A172 (cell line): ENCODE results near the gene ANAPC13. TPM values are rescaled to one million over a fixed set of nuclear protein-coding genes. Genes with fewer than 3 reads are reported as not detected.

Source experiments
- DNase-seq: peaks from one replicate; pipeline ENCODE4 v3.0.0-alpha.2; 2015; ENCODE audit warnings: low spot score
- total RNA-seq: library from RNA; depleted of rRNA; stranded (reverse); fragments of >200 nt; shearing (Covaris generic); gene quantifications from 2 replicates; pipeline ENCODE4 v1.2.3, GENCODE V29; 2014; rRNA removed

Gene ANAPC13, protein sequence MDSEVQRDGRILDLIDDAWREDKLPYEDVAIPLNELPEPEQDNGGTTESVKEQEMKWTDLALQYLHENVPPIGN
- 123 and 171 TPM in 2 replicates for total RNA-seq

GRCh38 chr3:134485718-134486576 lies at the start of gene ANAPC13, which contains the start of gene CEP63:
Gene ANAPC13 (minus strand): TSS chr3:134485985. CDS start chr3:134482904, 3,081 bp downstream.
Gene CEP63 (plus strand): TSS chr3:134486057. CDS start chr3:134495321, 9,264 bp downstream.
- DNase-seq = peak; percentile 97

DNA sequence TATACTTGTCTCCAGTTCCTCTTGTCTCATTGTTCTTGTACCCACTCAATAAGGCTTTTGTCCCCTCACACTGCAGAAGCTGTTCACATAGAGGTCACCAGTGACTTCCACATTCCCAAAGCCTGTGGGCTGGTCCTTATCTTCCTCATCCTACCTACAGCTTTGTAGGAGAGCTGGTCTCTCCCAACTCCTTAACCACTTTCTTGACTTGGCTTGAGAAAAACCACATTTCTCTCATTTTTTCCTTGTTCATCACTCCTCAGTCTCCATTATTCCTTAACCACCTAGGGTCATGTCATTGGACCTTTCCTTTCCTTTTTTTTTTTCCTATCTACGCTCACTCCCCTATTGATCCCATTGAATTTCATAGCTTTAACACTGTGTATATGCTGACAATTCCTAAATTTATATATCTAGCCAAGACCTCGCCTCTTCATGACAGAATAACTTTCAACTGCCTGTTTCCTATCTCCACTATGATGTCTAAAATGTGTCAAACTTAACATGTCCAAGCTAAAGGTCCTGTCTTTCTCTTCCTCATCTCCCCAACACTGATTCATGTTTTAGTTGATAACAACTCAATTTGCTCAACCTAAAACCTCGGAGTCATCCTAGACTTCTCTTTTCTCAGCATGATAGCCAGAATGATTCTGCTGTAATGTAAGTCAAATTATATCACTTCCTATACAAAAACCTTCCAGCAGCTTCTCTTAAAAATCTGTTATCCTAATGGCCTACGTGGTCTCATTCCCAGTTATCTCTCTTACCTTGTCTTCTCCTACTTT lies 49.6 kb upstream of the ANAPC13 start:
- no peak for DNase-seq

- DNase-seq = no peak
These were observed 47.7 kb upstream of the ANAPC13 start for GRCh38 chr3:134533493-134533892.

DNA sequence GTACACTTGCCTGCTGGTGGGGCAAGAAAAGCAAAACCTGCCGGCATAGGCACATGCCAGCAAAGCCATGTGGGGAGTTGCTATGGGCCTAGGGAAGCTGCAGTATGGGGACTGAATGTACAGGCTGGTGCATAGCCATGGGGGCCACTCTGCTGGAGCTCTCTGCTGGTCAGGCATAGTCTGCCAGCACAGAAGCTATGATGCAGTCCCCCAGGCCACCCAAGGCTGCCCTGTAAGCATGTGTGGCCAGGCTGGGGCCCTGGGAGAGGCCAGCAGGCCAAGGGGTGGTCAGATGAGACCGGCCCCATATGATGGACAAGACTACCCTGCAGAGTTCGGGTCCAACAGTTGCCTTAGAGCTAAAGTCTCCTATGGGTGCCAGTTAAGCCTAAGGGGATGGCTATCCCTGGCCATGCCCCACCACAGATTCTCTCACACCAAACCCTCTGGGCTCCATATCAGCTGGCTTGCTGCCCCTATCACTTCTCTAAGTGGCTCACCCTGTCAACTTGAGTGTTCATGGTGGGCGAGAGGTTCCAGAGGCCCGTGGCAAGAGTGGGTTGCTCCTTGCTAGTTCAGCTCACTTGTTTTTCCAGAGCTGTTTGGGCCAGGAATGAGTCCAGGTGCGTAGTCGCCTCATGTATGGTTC lies 41.9 kb upstream of the ANAPC13 start:
- DNase-seq = no peak

- no peak for DNase-seq
These were observed 41.3 kb upstream of the ANAPC13 start for GRCh38 chr3:134527037-134527436.

DNA sequence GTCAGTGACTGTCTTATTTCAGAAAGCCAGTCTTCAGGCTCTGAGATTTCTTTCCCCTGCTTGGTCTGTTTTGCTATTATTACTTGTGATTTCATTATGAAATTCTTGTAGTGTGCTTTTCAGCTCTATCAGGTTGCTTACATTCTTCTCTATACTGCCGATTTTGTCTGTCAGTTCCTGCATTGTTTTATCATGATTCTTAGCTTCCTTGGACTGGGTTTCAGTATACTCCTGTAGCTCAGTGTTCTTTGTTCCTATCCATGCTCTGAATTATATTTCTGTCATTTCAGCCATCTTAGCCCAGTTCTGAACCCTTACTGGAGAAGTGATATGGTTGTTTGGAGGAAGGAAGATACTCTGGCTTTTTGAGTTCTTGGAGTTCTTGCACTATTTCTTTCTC lies 40.5 kb upstream of the ANAPC13 start:
- DNase-seq = no peak

DNA sequence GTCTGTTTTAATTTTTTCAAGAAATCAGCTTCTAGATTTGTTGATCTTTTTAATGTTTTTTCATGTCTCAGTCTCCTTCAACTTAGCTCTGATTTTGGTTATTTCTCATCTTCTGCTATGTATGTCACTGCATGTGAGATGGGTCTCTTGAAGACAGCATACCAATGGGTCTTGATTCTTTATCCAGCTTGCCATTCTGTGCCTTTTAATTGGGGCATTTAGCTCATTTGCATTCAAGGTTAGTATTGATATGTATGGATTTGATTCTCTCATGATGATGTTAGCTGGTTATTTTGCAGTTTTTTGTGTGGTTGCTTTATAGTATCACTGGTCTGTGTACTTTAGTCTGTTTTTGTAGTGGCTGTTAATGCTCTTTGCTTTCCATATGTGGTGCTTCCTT lies 39.5 kb upstream of the ANAPC13 start:
- DNase-seq = no peak

DNA sequence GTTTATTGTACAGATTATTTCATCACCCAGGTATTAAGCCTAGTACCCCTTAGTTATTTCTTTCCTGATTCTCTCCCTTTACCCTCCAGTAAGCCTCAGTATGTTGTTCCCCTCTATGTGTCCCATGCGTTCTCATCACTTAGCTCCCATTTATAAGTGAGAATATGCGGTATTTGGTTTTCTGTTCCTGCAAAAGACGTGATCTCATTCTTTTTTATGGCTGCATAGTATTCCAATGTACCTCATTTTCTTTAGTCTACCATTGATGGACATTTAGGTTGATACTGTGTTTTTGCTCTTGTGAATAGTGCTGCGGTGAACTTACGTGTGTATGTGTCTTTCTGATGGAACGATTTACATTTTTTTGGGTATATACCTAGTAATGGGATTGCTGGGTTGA lies 36.8 kb upstream of the ANAPC13 start:
- no peak for DNase-seq

DNA sequence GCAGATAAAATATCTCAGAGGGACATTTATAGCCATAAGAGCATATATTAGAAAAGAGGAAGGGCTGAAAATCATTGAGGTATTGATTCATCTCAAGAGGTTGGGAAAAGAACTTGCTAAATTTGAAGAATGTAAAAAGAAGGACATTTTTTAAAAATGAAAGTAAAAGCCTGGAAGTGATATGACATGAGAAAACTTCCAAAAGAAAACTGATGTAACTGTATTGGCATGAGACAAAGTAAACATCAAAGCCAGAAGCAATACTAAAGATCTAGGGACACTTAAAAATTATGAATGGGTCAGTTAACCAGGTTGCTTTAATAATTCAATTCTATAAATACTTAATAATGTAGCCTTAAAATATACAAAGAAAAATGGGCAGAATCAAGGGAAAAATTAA lies 32.0 kb upstream of the ANAPC13 start:
- no peak for DNase-seq

DNA sequence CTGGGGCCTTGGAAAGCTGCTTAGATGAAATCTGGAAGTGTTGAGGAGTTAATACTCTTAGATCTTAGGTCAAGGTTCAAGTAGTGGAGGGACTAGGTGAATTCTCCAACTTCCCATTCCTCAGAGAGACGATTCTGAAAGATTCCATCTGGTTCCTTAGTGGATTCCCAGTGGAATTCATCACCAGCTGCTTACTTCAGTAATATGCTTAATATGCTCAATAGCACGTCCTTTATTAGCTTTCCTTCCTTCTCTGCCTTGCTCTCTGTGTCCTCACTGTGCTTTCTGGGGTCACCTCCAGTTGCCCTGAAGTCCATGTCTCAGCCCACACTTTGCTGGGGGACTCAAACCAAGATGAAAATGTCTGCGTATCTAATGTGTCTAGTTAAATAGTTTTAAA lies 31.1 kb upstream of the ANAPC13 start:
- no peak for DNase-seq

GRCh38 chr3:134511500-134511899 lies 25.7 kb upstream of the ANAPC13 start:
- DNase-seq = no peak

DNA sequence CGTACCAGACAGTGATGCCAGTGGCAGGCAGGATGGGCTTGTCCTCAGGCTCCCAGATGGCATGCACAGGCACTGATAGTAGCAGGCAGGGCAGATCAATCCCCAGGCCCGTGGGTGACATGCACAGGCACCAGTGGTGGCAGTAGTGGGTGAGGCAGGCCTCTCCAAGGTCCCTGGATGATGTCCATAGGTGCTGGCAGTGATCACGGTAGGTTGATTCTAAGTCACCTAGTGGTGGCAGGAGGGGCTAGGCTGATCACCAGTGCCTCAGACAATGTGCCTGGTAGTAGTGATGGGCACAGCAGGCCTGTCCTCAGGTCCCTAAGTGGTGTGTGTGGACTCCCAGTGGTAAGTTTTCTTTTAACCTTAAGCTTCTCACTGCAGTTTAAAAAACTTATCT lies 19.7 kb upstream of the ANAPC13 start:
- no peak for DNase-seq

- DNase-seq = no peak
These were observed 18.3 kb upstream of the ANAPC13 start for GRCh38 chr3:134504132-134504531.

DNA sequence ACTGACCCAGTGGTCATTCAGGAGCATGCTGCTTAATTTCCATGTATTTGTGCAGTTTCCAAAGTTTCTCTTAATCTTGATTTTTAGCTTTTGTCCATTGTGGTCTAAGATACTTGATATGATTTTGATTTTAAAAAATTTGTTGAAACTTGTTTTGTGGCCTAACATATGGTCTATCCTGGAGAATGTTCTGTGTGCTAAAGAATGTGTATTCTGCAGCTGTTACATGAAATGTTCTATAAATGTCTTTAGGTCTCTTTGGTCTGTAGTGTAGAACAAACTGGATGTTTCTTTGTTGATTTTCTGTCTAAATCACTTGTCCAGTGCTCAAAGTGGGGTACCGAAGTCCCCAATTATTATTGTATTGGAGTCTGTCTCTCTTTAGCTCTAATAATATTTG lies 17.5 kb upstream of the ANAPC13 start:
- no peak for DNase-seq

DNA sequence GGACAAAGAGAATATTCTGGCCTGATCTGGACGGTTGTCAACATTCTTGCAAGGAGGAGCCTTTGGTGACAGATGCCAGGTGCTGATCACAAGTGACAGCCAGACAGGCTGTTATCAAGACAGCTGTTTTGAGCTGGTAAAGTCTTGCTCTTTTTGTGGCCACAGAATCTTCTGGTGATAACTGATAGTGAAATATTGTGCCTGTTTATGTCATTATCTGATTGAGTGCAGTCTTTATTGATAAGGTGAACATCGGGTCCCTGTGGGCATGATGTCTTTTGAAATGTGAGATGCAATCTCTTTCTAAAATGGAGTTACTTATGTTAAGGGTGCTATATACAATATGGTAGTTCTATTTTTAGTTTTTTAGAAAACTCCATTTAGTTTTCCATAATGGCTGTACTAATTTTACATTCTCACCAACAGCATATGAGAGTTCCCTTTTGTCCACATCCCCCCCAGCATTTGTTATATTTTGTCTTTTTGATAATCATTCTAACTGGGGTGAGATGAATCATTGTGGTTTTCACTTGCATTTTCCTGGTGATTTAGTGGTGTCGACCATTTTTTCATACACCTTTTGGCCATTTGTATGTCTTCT lies 10.8 kb upstream of the ANAPC13 start:
- DNase-seq = peak; percentile 46

DNA sequence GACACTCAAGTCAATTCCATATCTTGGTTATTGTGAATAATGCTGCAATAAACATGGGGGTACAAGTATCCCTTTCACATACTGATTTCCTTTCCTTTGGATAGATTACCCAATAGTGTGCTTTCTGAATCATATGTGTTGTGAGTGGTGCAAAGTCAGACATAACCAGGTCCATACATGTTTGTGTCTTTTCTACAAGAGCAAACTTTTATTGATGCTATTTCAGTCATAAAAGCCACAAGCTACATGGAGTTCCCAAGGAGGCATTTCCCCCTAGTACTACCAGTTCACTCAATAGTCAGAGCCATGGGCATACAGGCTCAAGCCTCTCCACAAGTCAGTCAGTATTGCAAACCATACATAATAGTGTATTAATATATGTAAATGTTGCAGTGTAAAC lies 10.2 kb upstream of the ANAPC13 start:
- DNase-seq = no peak

DNA sequence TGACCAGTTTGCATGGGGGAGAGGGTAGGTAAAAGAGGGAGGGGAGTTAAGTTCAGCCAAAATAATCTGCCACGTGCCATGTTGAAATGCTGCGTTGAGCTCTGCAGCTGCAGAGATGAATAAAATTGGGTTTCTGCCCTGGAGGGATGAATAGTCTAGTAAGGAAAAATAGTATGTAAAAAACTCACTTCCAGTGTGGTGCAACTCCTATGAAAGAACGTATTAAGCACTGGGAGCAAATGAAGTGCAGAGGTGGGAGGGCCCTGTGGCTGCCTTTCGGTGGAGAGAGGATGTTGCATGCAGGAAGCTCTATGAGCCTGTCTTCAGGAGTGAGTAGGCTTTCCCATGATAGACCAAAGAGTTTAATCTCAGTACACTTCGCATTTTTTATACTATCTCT lies 8.7 kb upstream of the ANAPC13 start:
- DNase-seq = no peak

- DNase-seq = no peak
These were observed 1.6 kb upstream of the ANAPC13 start for GRCh38 chr3:134487406-134487805.

DNA sequence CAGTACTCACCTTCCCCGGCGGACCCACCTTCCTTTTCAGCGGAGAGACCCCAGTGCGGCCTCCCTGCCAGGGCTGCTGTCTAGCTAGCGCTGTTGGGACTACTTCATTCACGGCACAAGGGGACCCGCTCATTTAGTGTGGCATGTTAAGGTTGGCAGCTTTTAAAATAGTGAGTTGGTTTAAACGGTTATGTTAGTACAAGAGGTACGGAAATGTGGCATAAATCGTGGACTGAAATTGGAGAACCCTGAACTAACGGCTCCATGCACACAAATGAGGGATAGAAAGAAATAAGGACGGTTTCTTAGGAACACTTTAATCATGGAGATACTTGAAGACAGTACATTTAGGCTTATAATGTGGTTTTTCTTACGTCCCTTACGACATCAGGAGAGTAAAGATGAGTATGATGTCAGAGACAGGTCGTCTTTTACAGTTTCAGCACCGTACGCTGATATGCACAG lies 824 bp upstream of the ANAPC13 start:
- peak; percentile 29 for DNase-seq

- peak; percentile 39 for DNase-seq
These were observed 589 bp downstream of the ANAPC13 start for GRCh38 chr3:134485075-134485717.
